GM12865 (cell line): ENCODE measurements around the gene SBK2.

Source experiments
- DNase-seq: peaks from one replicate; pipeline ENCODE4 v3.0.0; 2010; ENCODE audit warnings: low read depth
- H3K4me3 ChIP-seq: 2 replicates; pipeline ENCODE4 v1.5.1; 2011; ENCODE audit warnings: mild to moderate bottlenecking, low read depth, low read length, control low read depth
- TF ChIP-seq, protein P1 (sequence below): IDR thresholded peaks from 2 replicates; pipeline ENCODE4 v1.5.1; 2011; ENCODE audit warnings: low read length, control low read depth, low read depth, inconsistent platforms; ENCODE audit not compliant: insufficient read depth; ENCODE audit errors: missing control alignments

SBK2 gene

DNA sequence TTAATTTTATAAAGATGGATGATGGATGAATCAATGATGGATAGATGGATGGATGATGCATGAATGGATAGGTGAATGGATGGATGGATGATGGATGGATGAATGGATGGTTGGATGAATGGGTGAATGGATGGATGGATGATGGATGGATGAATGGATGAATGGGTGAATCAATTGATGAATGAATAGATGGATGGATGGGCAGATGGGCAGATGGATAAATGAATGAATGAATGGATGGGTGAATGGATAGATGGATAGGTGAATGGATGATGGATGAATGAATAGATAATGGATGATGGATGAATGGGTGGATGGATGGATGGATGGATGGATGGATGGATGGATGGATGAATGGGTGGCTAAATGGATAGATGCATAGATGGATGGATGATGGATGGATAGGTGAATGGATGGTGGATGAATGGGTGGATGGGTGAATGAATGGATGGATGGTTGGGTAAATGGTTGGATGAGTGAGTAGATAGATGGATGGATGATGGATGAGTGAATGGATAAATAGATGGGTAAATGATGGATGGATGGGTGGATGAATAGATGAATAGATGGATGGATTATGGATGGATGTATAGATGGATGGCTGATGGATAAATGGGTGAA, 30.9 kb upstream of the SBK2 start:
- no peak overlapping the region for H3K4me3 ChIP-seq
- TF ChIP-seq, protein P1, sequence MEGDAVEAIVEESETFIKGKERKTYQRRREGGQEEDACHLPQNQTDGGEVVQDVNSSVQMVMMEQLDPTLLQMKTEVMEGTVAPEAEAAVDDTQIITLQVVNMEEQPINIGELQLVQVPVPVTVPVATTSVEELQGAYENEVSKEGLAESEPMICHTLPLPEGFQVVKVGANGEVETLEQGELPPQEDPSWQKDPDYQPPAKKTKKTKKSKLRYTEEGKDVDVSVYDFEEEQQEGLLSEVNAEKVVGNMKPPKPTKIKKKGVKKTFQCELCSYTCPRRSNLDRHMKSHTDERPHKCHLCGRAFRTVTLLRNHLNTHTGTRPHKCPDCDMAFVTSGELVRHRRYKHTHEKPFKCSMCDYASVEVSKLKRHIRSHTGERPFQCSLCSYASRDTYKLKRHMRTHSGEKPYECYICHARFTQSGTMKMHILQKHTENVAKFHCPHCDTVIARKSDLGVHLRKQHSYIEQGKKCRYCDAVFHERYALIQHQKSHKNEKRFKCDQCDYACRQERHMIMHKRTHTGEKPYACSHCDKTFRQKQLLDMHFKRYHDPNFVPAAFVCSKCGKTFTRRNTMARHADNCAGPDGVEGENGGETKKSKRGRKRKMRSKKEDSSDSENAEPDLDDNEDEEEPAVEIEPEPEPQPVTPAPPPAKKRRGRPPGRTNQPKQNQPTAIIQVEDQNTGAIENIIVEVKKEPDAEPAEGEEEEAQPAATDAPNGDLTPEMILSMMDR, result no peak
- DNase-seq, result no peak

DNA sequence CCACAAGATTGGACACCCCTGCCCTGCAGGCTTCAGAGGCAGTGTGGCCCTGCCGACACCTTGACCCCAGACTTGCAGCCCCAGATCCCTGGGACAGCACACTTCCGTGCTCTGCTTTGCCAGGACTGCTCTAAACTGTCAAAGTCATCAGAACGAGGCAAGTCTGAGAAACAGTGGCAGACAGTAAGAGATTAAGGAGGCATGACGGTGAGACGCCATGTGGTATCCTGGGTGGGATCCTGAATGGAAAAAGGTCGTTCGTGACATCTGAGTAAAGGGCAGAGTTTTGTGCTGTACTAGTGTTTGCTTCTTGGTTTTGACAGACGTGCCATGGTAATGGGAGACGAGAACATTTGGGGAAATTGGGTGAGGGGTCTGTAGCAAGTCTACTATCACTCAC, 29.9 kb upstream of the SBK2 start:
- H3K4me3 ChIP-seq, result no peak overlapping the region
- no peak for DNase-seq
- TF ChIP-seq, protein P1, result no peak

DNA sequence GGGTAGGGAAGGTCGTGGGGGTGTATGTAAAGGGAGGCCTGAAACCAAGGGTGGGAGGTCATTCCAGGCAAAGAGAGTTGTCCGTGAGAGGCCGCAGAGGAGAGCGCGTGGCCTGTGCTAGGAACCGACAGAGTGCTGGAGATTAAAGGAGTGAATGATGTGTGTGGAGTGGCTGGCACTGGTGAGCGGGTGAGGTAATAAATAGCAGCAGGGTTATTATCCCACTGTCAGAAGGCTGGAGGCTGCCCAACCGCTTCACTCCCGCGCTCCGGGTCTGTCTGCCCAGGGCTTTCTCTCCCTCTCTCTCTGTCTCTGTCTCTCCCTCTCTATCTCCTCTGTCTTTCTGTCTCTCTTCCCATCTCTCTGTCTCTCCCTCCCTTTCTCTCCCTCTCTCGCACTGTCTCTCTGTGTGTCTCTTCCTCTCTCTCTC, 26.3 kb upstream of the SBK2 start:
- DNase-seq, result no peak
- TF ChIP-seq, protein P1, result no peak
- no peak overlapping the region for H3K4me3 ChIP-seq

DNA sequence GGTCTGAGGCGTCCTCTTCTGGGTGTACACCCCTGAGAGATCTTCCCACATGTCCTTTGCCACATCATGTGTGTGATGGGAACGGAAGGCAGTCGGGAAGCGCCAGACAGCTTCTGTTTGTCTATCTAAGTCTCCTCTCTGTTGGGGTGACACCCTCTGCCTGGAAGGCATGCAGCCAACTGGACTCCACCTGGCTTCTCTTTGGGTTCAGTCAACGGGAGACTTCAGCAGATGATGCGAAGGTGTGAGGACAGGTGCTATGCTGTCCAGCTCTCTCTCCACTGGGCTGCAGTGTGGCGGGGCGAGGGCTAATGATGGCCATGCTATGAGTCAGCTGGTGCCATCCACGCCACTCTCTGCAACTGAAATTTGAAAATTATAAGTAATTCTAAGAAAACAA, 22.8 kb upstream of the SBK2 start:
- no peak for DNase-seq
- TF ChIP-seq, protein P1, result no peak
- no peak overlapping the region for H3K4me3 ChIP-seq

DNA sequence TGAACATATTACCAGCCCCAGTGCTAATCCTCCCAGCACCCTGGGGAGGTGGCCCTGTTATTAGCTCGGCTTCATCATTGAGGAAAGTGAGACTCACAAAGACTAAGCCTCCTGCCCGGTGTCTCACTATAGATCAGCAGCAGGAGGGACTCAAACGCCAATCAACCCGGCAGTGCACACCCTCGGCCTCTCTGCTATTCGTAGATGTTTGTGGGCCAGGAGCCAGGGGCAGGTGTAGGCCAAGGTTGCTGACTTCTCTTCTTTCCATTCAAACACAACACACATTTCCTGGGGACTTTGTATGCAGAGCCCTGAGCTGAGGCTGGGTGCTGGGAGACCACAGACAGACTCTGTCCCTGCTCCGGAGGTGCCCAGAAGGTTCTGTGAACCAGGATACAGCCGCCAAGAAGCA, 17.8 kb upstream of the SBK2 start:
- TF ChIP-seq, protein P1, result no peak
- no peak for DNase-seq
- H3K4me3 ChIP-seq, result no peak overlapping the region

DNA sequence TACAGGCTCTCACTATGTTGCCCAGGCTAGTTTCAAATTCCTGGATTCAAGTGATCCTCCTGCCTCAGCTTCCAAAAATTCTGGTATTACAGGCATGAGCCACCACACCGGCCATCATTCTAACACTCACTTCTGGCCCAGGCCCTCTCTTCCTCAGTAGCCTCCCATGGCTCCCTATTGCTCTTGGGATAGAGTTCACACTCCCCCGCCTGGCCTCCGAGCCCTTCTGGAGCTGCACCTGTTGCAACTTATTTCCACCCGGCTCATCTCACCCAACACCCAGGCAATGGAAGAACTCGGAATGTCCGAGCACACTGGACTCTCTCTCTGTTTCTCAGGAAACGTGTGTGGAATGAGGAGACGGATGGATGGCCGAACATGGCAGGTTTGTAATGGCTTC, 17.4 kb upstream of the SBK2 start:
- H3K4me3 ChIP-seq, result no peak overlapping the region
- TF ChIP-seq, protein P1, result no peak
- no peak for DNase-seq
